Neutrophil (primary cell): ENCODE results near the gene P4HA3.

Experiments used
- H3K27ac ChIP-seq: fragments of 200-600 bp; sonication (generic); 2 replicates; pipeline ENCODE4 v1.5.1; 2016; ENCODE audit warnings: mild to moderate bottlenecking, moderate library complexity
- H3K27me3 ChIP-seq: fragments of 200-600 bp; sonication (generic); 2 replicates; pipeline ENCODE4 v1.6.0; 2016; ENCODE audit warnings: mild to moderate bottlenecking
- H3K36me3 ChIP-seq: fragments of 200-600 bp; sonication (generic); 2 replicates; pipeline ENCODE4 v1.5.1; 2017
- H3K4me1 ChIP-seq, 2 experiments: fragments of 200-600 bp in 1 of 2; sonication (generic) in 1 of 2; 1 replicate in 1 of 2; 2 replicates in 1 of 2; pipeline versions ENCODE4 v1.5.1 to v1.6.1; 2013 to 2016; ENCODE audit warnings: low read depth in 1 of 2, low read length in 1 of 2, mild to moderate bottlenecking in 1 of 2, moderate library complexity in 1 of 2; ENCODE audit not compliant: control insufficient read depth in 1 of 2, insufficient read depth in 1 of 2
- H3K4me3 ChIP-seq, 2 experiments: fragments of 200-600 bp in 1 of 2; sonication (generic) in 1 of 2; 1 replicate in 1 of 2; 2 replicates in 1 of 2; pipeline ENCODE4 v1.5.1; 2013 to 2016; ENCODE audit warnings: low read depth in 1 of 2, low read length in 1 of 2, mild to moderate bottlenecking in 1 of 2, moderate library complexity in 1 of 2
- H3K9me3 ChIP-seq: fragments of 200-600 bp; sonication (generic); 2 replicates; pipeline ENCODE4 v1.5.1; 2016
- TF ChIP-seq, protein P1 (sequence below): fragments of 200-600 bp; sonication (generic); IDR thresholded peaks from 2 replicates; pipeline ENCODE4 v1.5.1; 2016; ENCODE audit warnings: antibody characterized with exemption

P4HA3 gene

DNA sequence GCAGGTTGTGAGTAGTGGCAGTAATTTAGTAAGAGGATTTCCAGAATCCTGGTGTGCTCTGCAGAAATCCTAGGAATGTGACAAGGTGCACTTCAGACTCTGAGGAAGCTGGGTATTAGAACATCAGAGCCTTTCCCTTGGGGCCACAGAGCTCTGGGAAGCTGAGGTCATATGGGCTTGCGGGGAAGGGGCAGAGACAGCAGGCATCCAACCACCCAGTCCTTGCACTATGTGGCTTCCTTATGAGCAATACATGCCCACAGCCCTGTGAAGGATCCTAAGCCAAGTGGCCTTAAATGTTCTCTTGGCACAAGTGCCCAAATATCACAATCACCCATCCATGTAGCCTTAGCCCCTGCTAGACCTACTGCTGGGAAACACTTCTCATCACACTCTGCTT lies 46.2 kb downstream of the P4HA3 start:
- TF ChIP-seq, protein P1, sequence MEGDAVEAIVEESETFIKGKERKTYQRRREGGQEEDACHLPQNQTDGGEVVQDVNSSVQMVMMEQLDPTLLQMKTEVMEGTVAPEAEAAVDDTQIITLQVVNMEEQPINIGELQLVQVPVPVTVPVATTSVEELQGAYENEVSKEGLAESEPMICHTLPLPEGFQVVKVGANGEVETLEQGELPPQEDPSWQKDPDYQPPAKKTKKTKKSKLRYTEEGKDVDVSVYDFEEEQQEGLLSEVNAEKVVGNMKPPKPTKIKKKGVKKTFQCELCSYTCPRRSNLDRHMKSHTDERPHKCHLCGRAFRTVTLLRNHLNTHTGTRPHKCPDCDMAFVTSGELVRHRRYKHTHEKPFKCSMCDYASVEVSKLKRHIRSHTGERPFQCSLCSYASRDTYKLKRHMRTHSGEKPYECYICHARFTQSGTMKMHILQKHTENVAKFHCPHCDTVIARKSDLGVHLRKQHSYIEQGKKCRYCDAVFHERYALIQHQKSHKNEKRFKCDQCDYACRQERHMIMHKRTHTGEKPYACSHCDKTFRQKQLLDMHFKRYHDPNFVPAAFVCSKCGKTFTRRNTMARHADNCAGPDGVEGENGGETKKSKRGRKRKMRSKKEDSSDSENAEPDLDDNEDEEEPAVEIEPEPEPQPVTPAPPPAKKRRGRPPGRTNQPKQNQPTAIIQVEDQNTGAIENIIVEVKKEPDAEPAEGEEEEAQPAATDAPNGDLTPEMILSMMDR = no peak
- H3K9me3 ChIP-seq = no peaks in the 10 kb centered on the region
- no peaks in the 10 kb centered on the region for H3K4me1 ChIP-seq
- no peak overlapping the region for H3K27ac ChIP-seq
- no peak overlapping the region for H3K4me3 ChIP-seq
- H3K36me3 ChIP-seq = no peaks in the 10 kb centered on the region
- peaks cover 17% of the 10 kb centered on the region for H3K27me3 ChIP-seq

DNA sequence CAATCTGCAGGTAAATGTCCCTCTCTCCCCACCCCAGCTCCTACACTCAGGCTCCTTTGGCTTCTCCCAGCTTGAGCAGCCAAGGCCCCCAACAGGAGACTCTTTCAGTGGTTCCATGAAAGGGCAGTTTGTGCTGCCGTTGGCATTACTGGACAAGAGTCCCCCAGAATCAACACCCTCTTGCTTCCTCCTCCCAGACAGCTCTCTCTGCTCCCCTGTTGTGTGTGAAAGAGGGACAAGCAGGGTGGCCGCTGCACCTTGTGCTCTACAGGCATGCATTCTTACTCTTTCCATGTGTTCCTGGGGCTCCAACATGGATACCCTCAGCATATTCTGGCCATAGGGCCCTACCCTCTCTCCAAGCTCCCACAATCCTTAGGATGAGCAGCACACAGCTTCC lies 48.7 kb downstream of the P4HA3 start:
- no peak overlapping the region for H3K27ac ChIP-seq
- peaks cover 17% of the 10 kb centered on the region for H3K27me3 ChIP-seq
- H3K4me3 ChIP-seq = no peak overlapping the region
- H3K4me1 ChIP-seq = no peaks in the 10 kb centered on the region
- no peaks in the 10 kb centered on the region for H3K9me3 ChIP-seq
- no peaks in the 10 kb centered on the region for H3K36me3 ChIP-seq
- TF ChIP-seq, protein P1 = no peak

DNA sequence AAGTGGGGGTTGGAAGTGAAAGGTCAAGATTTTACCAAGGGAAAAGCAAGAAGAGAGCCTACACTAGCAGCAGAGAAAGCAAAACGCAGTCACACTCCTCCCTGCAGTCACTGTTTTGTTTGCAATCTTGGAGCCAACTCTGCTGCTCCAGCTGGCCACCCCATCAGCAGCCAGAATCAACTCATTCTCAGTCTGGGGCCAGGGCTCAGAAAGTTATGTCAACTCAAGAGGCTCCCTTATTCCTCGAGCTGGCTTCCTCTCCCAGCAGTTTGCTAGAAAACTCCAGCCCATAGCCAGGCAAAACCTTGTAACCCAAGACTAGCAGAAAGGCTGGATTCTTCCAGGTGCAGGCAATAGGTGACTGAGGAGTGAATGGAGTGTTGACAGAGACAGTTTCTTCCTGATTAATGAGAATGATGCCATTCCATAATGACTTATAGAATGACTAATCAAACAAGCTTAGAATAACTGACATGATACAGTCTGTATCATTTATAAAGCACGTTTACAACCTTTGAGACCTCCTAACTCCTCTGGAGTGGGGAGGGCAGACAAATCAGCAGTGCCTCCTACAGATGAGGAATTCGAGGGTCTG lies 53.4 kb downstream of the P4HA3 start:
- H3K9me3 ChIP-seq = no peaks in the 10 kb centered on the region
- H3K36me3 ChIP-seq = peaks cover 21% of the 10 kb centered on the region
- no peak overlapping the region for H3K4me3 ChIP-seq
- no peak overlapping the region for H3K27ac ChIP-seq
- H3K4me1 ChIP-seq = no peaks in the 10 kb centered on the region
- peaks cover 17% of the 10 kb centered on the region for H3K27me3 ChIP-seq
- TF ChIP-seq, protein P1 = no peak

DNA sequence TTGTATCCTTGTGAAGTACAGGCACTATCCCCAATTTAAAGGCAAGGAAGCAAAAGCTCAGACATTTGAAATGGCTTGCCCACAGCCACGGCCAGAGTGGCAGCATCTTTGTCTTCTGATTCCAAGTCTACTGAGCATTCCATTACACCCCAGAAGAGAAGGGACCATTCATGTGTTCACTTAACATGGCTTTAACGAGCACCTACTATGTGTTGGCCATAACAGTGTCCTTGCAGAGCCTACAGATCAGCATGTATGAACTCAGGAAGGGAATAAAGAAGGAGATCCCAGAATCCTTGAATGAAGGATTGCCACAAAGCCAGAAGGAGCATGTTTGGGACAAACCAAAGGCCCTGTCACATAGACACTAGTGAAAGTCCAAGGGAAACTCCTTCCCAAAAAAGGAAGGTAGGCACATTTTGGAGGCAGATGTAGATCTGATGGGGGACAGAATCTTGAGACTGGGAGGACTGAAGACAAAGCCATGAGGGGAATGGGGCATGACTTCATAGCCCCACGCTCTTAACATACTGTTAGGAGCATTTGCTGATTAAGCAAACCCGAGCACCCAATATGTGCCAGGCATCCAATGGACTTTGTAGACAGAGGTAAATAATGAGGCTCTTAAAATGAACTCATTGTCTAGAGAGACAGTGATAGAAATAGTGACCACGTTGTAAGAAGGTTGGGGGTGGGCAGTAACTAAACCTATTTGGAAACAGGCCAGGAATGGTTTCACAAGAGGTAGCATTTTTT lies 54.9 kb downstream of the P4HA3 start:
- TF ChIP-seq, protein P1 = no peak

DNA sequence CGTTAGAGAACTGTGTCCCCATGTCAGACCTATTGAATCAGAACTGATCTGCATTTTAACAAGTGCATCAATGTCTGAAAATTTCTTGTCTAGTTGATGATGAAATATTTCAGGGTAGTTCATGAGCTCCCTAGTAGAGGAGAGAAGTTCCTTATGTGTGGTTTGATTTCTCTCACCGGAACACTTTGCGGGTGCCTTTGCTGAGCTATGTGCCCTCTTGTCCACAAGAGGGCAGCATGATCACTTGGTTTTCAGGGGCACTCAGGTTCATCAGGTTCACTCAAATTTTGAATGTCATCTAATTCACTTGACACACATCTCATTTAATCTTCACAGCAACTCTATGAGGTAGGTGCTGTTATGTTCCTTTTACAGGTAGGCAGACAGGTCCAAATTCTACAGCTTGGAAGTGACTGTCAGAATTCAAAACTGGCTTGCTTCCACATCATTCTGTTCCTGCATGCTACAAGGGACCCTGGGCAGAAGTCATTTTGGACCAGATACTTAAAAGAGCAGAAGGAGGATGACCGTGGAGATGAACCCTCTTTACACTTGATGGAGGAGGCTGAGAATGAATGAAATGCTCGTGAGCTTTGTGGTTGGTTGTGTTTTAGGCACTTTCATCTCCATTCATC lies 55.6 kb downstream of the P4HA3 start:
- Histone ChIP-seq H3K27me3 (peaks cover 3% of the 10 kb centered on the region), H3K27ac (no peak overlapping the region), H3K4me1 (no peaks in the 10 kb centered on the region), H3K9me3 (no peaks in the 10 kb centered on the region), H3K4me3 (no peak overlapping the region), H3K36me3 (peaks cover 41% of the 10 kb centered on the region)
- TF ChIP-seq, protein P1 = peak; percentile 85

More for the DNA sequence above, 54.9 kb downstream of the P4HA3 start:
- H3K36me3 ChIP-seq = peaks cover 34% of the 10 kb centered on the region
- H3K9me3 ChIP-seq = no peaks in the 10 kb centered on the region
- no peaks in the 10 kb centered on the region for H3K4me1 ChIP-seq
- peaks cover 8% of the 10 kb centered on the region for H3K27me3 ChIP-seq
- no peak overlapping the region for H3K4me3 ChIP-seq
- H3K27ac ChIP-seq = no peak overlapping the region
